COLO829 (cell line): Measurements from ENCODE around the gene KCNMB1.
"Not testable (repeated sequence)": the region's sequence is repeated elsewhere in the genome, so short reads cannot be mapped to it uniquely, and the experiment has no call there.

Experiments
- DNase-seq: peaks from one replicate; pipeline ENCODE4 v3.0.0; 2012; ENCODE audit warnings: low spot score

KCNMB1 gene

DNA sequence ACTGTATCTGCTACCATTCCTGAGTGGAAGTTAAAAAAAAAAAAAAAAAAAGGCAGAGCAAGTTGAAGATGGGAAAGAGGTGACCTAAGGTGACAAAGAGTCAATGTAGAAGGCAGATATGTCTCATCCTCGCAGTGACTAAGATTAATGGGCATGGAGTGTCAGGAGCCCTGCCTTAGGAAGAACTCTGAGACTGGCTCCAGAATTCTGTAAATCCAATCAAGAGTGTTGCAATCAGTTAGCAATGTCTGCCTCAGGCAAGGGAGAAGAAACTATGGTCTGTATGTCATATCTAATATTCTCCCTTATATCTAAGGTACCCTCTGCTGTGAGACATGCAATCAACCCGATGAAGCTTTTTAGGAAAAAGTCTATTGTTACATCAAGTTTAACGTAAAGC is 24.7 kb upstream of the KCNMB1 start:
- DNase-seq: no peak

DNA sequence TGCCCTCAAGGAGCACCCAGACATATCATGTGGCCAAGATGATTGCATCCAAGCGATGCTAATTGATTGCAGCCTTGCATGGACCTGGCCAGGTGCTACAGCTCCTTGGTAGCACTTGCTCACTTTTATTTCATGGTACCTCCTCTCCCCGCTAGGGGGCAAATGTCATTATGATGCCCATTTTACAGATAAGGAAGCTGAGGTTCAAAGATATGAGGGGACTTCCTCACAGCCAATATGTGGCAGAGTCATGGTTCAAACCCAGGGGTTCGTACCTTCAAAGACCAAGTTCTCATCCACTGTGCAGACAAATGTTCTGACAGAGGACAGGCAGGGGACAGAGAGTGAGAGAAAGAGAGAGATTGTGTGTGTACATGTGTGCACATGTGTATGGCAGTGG is 21.9 kb upstream of the KCNMB1 start:
- no peak for DNase-seq

DNA sequence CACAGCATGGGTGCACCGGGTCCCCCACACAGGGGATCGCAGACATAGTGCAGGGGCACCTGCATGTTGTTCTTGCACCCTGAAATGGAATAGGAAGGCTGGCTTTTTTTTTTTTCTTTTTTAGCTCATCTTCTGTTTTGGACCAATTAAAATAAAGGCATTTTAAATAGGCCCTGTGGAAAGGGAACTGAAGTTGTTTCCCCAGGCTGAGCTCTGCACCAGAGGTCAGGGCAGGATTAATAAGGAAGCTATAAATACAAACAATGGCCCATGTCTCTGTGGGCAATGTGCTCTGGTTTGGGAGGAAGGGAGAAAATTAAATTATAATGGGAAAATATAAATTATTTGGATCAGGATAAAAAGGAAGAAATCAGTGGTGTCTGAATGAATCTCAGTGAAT is 21.2 kb upstream of the KCNMB1 start:
- no peak for DNase-seq

DNA sequence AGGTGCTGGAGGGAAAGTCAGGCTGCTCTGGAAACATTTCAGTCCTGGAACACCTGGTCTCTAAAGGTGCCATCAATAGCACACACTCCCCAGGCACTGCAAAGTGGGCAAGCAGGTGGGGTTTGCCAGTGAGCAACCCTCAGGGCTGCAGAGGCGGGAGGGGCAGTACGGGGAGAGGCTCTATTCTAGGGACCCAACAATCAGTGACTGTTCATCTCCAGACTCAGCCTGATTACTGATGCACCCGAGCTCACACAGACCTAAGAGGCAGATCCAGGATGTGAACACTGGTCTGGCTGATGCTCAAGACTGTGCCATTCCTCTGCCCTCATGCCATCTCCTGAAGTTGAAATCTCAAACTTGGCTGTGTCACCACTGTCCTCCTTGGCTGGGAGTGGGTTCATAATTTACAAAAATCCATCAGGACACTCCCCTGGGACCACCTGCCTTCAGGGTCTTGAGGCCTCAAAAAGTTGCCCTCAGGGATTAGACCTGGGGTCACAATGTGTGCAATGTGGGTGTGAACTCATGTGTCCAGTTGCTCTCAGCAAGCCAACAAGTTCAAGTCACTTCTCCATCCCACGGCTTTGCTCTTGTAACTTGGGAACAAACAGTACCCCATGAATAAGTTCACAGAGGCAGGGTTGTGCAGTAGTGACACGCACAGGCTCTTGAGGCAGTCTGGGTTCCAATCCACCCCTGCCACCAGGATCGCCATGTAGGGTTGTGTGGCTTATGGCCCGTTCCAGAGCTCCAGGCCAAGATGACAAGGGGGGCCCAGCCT is 19.9 kb upstream of the KCNMB1 start:
- no peak for DNase-seq

DNA sequence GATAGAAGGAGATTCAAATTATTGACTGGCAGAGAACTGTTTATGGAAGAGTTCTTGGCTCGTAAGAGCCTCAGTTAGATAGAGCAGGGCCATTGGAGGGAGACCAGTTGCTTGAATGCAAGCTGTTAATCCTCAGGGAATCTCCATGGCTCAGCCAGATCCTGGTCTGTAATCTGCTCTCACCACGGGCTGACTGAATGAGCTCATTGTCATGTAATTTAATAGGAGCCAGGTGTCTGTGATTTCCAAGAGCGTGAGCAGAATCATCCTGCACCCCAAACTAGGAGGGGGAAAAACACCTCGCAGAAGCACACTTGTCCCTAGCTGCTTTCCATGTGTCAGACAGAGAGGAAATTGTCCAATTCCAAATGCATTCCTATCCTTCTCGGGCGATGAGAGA is 19.1 kb upstream of the KCNMB1 start:
- DNase-seq: peak; percentile 23

DNA sequence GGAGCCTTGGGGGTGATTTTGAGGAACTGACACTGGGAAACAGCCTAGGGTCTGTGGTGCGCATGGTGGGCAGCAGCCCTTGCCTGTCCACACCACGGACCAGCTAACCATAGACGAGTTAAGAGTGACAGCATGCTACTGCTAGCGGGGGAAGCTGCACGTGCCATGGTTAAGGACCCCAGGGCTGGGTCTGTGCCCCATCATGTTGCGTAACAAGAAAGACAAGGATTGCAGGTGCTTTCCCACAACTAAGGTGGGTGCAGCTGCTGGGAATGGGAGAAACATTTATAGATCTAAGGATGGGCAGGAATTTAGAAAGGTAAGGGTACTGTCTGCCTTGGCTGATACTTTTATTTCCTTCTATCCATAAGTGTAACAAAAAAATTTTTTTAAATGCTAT is 17.9 kb upstream of the KCNMB1 start:
- no peak for DNase-seq

DNA sequence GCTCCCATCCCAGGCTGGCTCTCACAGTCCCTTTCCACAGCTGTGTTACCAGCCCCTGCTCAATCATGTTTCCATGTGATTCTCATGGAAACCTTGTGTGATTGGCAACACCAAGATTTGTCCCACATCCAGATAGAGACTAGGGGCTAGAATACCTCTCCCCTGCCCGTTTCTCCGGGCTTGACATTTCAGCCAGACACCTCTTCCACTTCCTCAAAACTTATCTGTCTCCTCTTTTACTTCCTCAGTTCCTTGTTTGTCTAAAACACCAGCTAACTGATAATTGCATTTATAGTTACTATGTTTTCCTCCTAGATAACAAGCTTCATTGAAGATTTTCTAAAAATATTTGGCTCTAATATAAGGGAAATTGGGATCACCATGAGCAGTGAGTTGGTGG is 16.6 kb upstream of the KCNMB1 start:
- DNase-seq: no peak

DNA sequence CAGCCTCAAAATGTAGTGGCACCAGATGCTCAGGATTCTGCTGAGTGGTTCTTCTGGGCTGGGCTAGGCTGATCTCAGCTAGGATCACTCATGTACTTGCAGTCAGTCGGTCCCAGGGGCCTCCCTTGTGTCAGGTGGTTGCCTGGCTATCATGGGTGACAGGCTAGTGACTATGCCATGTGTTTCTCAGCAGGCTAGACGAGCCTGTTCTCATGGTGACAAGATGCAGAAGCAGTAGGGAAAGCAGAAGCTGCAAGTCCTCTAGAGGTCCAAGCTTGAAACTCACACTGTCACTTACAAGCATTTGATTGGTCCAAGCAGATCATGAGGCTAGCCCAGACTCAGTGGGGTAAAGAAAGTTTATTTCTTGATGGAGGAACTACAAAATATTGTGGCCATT is 15.2 kb upstream of the KCNMB1 start:
- no peak for DNase-seq

DNA sequence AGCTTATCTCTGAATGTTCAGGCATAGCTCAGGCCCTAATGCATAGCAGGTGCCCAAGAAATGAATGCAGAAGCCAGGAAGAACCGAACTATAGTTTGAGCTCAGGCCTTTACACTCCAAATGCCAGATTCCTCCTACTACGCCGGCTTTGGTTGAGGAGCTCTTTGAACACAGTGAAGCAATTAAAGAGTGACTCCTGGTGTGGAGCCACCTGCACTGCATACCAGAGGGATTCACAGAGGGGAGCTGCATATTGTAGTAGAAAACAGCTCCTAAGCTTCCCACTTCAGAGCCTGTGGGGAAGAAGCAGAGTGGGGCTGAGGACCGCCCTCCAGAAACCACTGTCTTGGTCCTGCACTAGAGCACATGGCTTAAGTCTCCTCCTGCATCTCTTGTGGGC is 14.5 kb upstream of the KCNMB1 start:
- DNase-seq: no peak

DNA sequence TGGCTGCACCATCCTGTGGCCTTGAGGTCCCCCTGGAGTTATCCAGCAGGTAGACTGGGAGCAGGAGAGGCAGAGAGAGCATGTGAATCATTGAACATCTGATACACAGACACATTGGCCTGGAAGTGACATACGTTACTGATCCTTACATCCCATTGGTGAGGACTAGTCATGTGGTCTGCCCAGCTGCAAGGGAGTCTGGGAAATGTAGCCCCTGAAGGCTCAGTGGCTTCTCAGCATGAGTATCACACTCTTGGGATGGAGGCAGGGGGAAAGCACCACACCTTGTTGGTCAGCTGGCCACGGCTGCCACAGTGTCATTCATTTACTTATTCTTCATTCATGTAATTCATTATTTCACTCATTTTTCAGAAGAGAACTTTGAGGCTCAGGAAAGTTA is 13.3 kb upstream of the KCNMB1 start:
- no peak for DNase-seq

DNA sequence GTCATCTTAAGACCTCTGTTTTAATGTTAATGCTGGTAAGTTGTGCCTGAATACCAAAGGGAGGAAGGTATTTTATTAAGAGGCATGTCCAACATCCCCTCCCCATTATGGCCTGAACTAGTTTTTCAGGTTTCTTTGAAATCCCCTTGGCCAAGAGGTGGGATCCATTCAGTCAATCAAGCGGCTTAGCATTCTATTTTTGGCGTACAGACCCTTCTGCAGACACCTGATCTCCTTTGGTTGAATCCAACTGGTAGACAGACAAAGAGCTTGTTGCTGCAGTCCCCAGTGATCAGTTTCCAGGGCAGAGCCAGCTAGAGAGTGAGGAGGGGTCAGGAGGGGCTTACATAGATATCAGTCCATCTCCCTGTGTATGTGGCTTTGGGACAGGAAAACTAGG is 7.9 kb upstream of the KCNMB1 start:
- DNase-seq: no peak

DNA sequence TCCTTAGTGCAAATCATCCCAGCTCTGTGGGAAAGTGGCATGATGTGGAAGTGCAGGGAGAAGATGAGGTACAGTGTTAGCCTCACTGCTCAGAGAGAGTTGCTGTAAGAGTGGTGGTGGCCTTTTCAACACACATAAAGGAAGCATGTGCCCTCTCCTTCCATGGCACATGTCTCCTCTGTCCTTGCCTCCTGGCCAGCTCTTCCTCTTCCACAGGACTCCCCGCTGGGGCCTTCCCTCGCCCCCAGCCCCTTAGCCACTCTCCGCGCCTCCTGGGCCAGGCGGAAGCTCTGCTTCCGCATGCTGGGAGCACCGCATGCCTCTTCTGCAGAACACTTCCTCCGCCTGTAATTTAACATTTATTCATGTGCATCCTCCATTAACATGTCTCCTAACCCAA is 4.8 kb upstream of the KCNMB1 start:
- no peak for DNase-seq

DNA sequence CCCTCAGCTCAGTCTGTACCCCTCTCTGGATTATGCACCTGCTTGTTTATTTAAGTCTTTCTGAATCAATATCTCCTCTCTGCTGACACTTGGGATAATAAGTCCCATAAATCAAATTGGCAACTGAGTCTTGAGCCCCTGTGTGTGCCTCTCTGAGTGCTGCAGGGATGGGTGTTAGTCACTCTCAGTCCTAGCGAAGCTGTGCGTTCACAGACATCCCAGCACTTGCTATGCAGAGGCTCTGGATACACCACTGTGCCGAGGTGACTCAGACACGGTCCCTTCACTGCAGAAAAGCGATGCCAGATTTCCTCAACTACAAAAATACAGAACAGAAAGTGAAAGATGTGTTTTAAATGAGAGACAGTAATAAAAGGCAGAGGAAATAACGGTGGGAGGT is 4.1 kb upstream of the KCNMB1 start:
- no peak for DNase-seq

DNA sequence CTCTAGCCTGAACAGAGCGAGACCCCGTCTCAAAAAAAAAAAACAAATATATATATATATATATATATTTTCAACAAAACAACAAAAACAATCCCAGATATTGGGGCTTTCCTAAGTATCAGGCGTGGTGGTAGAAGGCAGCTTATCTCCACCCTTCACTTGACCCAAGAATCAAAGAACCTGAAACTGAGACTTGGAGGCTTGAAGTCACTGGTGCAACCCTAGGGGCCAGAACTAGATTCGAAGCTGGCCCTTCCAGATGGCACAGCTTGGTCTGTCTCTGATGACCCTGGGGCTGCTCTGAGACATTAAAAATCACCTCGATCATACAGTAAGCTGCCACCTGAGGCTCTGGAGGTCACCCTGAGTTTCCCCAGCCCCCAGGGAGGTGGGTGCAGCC is 1.3 kb upstream of the KCNMB1 start:
- no peak for DNase-seq

DNA sequence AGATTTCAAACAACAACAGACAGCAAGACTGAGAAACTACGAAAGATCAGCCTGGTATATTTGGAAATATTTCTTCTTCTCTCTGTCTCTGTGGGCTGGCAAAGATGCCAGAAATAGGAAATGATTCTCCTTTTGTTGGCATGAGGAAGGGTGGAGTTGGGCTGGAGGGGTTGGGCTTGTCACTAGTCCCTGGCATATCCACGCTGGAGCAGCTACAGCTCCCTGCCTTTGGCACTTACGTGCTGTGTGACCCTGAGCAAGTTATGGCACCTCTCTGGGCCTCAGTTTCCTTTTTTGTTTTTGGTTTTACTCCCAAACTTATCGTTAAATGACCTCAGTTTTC is 354 bp upstream of the KCNMB1 start:
- DNase-seq: no peak

DNA sequence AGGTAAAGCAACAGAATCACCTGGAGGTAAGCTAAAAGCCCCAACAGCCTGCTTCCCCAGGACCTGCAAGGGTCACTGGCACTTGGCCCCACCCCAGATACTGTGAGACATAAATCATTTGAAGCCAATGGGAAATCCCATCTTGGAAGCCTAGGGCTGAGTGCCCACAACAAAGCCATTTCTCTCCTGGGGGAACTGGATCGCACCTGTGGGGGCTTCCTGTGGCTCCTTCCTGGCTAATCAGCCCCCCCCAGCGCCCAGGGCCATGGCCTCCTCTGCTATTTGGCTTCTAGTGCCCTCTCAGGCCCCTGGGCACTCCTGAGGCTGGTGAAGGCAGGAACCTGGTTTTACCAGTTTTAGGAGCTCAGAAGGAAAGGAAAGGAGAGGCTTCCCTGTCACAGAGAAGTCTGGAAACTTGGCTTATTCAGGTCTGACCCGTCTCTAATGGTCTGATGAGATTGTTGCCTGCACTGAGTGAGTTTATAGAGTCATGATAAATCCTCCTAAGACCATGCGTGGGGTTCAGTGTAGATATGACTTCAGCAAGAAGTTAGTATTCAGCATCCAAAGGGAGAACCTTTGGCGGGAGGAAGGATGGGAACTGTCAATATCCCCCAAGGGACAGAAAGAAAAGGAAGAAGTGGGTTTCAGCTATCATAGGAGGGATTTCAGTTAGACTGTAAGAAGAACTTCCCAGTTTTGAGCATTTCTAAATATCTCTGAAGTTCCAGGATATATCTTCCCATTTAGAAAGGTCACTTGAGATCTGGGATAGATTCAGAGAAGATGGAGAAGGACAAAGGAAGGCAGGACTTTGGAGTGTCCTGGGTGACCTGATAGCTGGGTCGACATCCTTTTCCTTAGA is 1.2 kb downstream of the KCNMB1 start:
- DNase-seq: no peak

DNA sequence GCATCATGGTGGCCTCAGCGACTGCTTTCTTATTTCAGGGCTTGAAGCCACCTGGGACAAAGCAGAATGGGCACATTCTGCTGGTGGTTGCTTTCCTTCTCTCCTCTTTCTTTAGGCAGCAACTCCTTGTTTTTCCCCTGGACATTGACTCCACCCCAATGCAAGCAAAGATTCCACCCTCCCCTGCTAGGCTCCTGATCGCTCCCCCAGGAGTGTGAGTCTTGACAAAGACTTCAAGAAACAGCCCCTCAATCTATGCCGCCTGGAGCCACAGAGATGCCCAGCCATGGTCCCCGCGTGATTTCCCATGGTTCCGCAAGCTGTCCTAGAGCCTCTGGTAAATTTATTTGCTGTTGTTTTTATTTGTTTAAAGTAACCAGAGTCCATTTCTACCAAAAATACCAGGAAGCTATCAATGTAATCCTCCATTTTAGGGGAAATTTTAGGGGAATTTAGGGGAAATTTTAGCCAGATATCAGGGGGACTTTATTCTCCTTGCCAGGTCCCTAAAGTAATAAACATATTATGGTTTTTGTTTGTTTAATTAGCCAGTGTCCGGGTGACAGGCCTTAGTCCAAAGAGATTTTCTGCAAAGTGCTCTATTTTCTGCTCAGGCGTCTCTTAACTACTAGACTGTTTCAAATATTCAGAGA is 2.3 kb downstream of the KCNMB1 start:
- no peak for DNase-seq

DNA sequence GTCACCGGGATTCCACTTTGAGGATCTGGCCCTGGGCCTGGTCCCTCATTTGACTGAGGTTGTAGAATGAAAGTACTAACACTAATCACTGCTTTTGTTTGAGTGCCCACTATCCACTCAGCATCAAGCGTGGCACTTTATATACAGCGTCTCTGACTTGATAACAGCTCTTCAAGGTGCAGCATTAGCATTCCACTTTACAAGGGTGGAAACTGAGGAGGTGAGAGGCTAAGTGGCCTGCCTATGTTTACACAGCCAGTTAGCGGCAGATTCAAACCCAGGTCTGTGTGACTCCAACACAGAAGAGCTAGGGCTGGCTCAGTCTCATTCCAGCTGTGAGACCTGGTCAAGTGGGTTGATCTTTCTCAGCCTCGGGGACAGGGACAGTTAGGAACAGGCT is 5.9 kb downstream of the KCNMB1 start:
- no peak for DNase-seq

DNA sequence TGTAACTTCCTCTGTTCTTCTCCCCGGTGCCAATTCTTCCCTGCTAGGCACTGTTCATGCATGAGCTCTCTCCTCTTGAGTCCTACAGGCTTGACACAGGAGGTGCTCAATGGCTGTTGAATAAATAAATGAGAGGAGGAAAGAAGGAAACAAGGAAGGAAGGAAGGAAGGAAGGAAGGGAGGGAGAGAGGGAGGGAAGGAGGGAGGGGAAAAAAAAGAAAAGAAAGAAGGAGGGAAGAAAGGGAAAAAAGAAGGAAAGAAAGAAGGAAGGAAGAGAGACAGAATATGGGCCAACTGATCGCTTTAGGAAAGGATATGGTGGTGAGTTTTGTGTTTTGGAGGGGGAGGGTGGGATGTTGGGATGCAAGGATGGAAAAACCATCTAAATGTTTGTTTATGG is 6.4 kb downstream of the KCNMB1 start:
- no peak for DNase-seq

DNA sequence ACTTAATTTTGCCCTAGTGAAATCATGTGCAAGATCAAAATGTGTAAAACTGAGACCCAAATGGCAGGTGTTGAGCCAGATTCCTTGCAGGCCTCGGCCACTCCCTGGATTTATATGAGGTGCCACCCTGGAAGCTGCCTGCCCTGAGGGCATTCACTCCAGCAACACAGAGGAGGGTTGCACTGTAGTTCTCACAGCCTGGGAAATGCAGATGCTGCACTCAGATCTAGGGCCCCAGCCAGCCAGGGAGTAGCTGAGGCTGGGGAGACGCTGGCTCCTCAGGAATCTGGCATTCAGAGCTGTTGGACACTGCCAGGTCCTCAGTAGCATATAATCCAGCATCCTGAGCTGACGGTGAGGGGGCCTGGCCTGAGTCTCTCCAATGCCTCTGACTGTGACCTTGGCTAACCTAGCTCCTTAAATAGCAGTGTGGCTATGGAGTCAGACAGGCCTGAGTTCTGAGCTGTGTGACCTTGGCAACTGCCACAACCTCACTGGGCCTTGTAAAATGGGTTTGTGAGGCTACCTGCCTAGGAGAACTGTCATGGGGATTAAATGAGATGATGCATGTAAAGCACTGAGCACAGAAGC is 8.7 kb downstream of the KCNMB1 start:
- no peak for DNase-seq

DNA sequence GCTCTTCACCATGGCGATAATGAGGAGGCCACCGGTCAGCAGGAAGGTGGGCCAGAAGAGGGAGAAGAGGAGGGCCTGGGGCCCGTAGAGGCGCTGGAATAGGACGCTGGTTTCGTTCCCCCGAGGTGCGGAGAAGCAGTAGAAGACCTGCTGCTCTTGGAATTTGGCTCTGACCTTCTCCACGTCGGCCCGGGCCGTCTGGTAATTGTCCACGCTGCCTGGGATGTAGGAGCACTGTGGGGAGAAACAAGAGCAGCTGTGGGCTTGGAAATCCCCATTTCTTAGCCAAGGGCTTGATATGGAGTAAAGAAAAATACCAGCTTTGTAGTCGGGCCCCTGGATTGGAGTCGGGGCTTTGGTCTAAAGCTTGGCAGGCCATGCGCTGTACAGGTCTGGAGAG is 10.4 kb downstream of the KCNMB1 start:
- DNase-seq: no peak

DNA sequence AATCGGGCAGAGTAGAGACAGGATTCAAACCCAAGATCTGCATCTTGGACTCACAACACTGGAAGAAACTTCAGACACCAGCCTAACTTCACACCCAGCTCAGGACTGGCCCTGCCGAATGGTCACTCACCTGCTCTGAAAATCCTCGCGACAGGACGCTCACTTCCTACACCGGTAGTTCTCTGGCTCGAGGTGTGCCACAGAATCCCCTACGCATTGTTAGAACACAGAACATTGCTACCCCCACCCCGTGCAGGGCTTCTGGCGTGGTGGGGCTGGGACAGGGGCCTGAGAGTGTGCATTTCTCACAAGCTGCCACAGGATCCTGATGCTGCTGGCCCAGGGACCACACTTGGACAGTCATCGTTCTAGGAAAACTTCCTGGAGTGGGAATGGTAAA is 12.1 kb downstream of the KCNMB1 start:
- DNase-seq: no peak

DNA sequence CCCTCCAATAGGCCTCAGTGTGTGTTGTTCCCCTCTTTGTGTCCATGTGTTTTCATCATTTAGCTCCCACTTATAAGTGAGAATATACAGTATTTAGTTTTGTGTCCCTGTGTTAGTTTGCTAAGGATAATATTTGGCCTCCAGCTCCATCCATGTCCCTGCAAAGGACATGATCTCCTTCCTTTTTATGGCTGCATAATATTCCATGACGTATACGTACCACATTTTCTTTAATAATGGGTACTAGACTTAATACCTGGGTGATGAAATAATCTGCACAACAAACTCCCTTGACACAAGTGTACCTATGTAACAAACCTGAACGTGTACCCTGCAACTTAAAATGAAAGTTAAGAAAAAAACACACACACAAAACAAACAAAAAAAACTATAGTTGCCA is 12.6 kb downstream of the KCNMB1 start:
- DNase-seq: not testable (repeated sequence)
